ENCODE measurements around the gene KAZN.
"Not testable (repeated sequence)": the region's sequence is repeated elsewhere in the genome, so short reads cannot be mapped to it uniquely, and the experiment has no call there.

Gene KAZN

GRCh38 chr1:14598498-14599182 is at the start of gene KAZN:
Gene KAZN (plus strand): TSS chr1:14598685.
- no peak for DNase-seq

GRCh38 chr1:14549897-14550620 is 48.4 kb upstream of the KAZN start:
- no peak for DNase-seq

- DNase-seq, result no peak
Observed at GRCh38 chr1:14551386-14551785, 47.1 kb upstream of the KAZN start.

- DNase-seq, result no peak
Observed at GRCh38 chr1:14552246-14552965, 46.1 kb upstream of the KAZN start.

GRCh38 chr1:14553711-14554110 is 44.8 kb upstream of the KAZN start:
- no peak for DNase-seq

- DNase-seq, result no peak
Observed at GRCh38 chr1:14555091-14555490, 43.4 kb upstream of the KAZN start.

GRCh38 chr1:14561014-14561693 is 37.3 kb upstream of the KAZN start:
- no peak for DNase-seq

- DNase-seq, result no peak
Observed at GRCh38 chr1:14565090-14565489, 33.4 kb upstream of the KAZN start.

- no peak for DNase-seq
Observed at GRCh38 chr1:14567056-14567455, 31.4 kb upstream of the KAZN start.

GRCh38 chr1:14567903-14568302 is 30.6 kb upstream of the KAZN start:
- DNase-seq, result no peak

GRCh38 chr1:14568716-14569355 is 29.6 kb upstream of the KAZN start:
- peak; percentile 27 for DNase-seq

- peak; percentile 64 for DNase-seq
Observed at GRCh38 chr1:14570514-14570913, 28.0 kb upstream of the KAZN start.

- DNase-seq, result no peak
Observed at GRCh38 chr1:14571810-14572767, 26.4 kb upstream of the KAZN start.

- no peak for DNase-seq
Observed at GRCh38 chr1:14572861-14573260, 25.6 kb upstream of the KAZN start.

- no peak for DNase-seq
Observed at GRCh38 chr1:14576155-14576554, 22.3 kb upstream of the KAZN start.

- no peak for DNase-seq
Observed at GRCh38 chr1:14577261-14577660, 21.2 kb upstream of the KAZN start.

- DNase-seq, result peak; percentile 7
Observed at GRCh38 chr1:14578156-14578555, 20.3 kb upstream of the KAZN start.

- DNase-seq, result not testable (repeated sequence)
Observed at GRCh38 chr1:14580295-14580694, 18.2 kb upstream of the KAZN start.

GRCh38 chr1:14580986-14581385 is 17.5 kb upstream of the KAZN start:
- no peak for DNase-seq

GRCh38 chr1:14583788-14584187 is 14.7 kb upstream of the KAZN start:
- DNase-seq, result no peak

- no peak for DNase-seq
Observed at GRCh38 chr1:14585728-14586127, 12.8 kb upstream of the KAZN start.

All from fibroblast of upper back skin (primary cell).